HL-60 (cell line): Measurements from ENCODE around the gene TEX52.

Experiments used
- GABPA ChIP-seq: IDR thresholded peaks from 2 replicates; pipeline ENCODE4 v1.6.1; 2012; ENCODE audit warnings: low read depth
- POLR2AphosphoS5 ChIP-seq: IDR thresholded peaks from 2 replicates; pipeline ENCODE4 v1.6.1; 2012; ENCODE audit warnings: low read depth
- SPI1 ChIP-seq: IDR thresholded peaks from 2 replicates; pipeline ENCODE4 v1.6.1; 2012; ENCODE audit warnings: low read depth, mild to moderate bottlenecking, borderline replicate concordance
- TF ChIP-seq, protein P1 (sequence below): IDR thresholded peaks from one replicate; pipeline ENCODE4 v1.5.1; 2011; ENCODE audit warnings: low read length, control low read depth, inconsistent platforms; ENCODE audit not compliant: insufficient read depth
- TF ChIP-seq, protein P2 (sequence below): IDR thresholded peaks from 2 replicates; pipeline ENCODE4 v1.6.1; 2012; ENCODE audit warnings: low read depth; ENCODE audit not compliant: insufficient replicate concordance

DNA sequence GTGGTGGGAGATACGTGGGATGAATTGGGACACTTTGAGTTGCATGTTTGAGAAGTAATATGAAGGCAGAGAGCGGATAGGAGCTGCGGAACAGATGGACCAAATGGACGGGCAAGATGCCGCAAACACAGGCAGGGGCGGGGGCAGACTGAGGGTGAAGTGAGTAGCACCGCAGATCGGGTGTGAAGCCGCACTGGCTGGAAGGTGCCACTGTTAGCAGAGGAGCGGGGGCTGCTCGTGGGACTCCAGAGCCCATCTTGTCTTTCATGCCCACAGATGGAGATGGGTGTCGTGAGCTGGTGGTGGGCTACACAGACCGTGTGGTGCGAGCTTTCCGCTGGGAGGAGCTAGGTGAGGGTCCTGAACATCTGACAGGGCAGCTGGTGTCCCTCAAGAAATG lies 37.0 kb downstream of the TEX52 start:
- no peak for TF ChIP-seq POLR2AphosphoS5
- TF ChIP-seq, protein P1, sequence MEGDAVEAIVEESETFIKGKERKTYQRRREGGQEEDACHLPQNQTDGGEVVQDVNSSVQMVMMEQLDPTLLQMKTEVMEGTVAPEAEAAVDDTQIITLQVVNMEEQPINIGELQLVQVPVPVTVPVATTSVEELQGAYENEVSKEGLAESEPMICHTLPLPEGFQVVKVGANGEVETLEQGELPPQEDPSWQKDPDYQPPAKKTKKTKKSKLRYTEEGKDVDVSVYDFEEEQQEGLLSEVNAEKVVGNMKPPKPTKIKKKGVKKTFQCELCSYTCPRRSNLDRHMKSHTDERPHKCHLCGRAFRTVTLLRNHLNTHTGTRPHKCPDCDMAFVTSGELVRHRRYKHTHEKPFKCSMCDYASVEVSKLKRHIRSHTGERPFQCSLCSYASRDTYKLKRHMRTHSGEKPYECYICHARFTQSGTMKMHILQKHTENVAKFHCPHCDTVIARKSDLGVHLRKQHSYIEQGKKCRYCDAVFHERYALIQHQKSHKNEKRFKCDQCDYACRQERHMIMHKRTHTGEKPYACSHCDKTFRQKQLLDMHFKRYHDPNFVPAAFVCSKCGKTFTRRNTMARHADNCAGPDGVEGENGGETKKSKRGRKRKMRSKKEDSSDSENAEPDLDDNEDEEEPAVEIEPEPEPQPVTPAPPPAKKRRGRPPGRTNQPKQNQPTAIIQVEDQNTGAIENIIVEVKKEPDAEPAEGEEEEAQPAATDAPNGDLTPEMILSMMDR, result no peak
- TF ChIP-seq, protein P2, sequence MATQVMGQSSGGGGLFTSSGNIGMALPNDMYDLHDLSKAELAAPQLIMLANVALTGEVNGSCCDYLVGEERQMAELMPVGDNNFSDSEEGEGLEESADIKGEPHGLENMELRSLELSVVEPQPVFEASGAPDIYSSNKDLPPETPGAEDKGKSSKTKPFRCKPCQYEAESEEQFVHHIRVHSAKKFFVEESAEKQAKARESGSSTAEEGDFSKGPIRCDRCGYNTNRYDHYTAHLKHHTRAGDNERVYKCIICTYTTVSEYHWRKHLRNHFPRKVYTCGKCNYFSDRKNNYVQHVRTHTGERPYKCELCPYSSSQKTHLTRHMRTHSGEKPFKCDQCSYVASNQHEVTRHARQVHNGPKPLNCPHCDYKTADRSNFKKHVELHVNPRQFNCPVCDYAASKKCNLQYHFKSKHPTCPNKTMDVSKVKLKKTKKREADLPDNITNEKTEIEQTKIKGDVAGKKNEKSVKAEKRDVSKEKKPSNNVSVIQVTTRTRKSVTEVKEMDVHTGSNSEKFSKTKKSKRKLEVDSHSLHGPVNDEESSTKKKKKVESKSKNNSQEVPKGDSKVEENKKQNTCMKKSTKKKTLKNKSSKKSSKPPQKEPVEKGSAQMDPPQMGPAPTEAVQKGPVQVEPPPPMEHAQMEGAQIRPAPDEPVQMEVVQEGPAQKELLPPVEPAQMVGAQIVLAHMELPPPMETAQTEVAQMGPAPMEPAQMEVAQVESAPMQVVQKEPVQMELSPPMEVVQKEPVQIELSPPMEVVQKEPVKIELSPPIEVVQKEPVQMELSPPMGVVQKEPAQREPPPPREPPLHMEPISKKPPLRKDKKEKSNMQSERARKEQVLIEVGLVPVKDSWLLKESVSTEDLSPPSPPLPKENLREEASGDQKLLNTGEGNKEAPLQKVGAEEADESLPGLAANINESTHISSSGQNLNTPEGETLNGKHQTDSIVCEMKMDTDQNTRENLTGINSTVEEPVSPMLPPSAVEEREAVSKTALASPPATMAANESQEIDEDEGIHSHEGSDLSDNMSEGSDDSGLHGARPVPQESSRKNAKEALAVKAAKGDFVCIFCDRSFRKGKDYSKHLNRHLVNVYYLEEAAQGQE, result no peak
- no peak for TF ChIP-seq GABPA
- TF ChIP-seq SPI1, result no peak
